ENCODE results near the gene MICAL3.

MICAL3 gene

GRCh38 chr22:17797721-17798559 lies 226.4 kb downstream of the MICAL3 start:
- peak in 6 of 56 donors; percentile 18 to 47 (median 28) for DNase-seq

- no peak for DNase-seq
Measured at GRCh38 chr22:17796695-17797094, 227.7 kb downstream of the MICAL3 start.

DNA sequence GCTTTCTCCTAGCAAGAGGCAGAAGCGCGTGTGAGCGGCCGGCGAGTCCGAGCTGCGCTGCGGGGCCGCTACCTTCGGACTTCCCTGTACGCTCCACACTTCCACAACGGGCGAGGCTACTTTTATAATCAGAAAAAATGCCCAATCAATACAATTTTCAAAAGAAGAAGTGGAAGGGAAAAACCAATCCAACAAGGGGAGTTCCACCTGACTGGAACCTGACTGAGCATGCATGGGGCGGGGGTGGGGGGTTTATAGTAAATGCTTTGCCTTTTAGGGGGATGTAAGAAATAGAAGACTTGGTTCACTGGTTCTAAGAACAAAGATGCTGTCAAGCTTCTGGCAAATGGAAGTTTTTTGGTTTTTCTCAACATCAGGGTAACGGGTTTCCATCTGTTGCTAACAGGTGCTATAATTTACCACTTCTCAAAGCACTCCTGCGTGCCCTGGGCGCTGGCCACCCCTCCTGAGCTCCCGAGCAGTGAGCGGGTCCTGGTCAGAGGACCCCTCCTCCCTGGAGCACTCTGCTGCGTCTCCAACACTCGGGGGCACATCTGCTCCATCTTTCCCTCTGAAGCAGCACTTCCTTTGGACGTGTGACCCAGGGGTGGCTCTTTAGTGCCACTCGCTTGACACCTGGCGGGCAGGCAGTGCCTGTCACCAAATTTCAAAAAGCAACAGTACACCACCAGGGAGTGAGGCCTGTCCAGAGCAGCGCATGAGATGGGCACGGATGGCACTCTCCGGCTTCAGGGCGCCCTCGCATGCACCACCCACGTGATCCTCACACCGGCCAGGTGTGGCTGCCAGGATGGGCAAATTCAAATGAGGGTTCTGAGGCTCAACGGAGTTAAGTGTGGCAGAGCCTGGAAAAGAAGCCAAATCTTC lies 228.5 kb downstream of the MICAL3 start:
- DNase-seq, result no peak

DNA sequence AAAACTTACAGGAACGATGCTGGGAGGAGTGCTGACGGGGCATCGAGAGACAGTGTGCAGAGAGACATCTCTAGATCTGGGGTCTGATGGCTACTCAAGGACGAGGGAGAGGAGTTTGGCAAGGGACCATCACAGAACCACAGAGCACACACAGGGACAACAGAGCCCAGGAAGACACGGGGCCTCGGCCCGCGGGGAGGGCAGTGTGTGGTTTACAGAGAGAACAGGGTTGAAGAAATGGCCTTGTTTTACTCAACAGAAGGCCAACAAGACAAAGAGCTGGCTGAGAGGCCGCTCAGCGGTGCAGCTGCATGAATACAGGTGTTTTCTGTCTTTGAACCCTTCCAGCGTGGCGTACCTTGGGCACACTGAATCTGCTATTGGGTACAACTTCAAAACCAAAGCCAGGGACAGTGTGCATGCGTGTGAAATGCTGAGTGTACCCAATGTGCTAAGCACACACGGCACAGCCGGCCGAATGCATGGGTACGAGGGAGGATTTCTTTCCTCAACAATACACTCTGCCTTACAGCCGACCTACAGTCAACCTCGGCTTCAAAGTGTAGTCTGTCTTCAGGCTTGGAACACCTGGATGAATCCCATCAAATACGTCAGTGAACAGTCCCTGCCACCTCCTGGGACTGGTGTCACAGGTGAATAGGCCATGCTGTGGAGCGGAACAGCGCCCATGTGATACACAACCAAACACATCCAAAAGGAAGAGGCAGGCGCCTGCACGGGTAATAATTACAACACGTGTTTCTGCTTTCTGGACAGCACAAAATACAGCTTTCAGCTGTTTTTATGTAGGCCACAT lies 229.4 kb downstream of the MICAL3 start:
- no peak for DNase-seq

DNA sequence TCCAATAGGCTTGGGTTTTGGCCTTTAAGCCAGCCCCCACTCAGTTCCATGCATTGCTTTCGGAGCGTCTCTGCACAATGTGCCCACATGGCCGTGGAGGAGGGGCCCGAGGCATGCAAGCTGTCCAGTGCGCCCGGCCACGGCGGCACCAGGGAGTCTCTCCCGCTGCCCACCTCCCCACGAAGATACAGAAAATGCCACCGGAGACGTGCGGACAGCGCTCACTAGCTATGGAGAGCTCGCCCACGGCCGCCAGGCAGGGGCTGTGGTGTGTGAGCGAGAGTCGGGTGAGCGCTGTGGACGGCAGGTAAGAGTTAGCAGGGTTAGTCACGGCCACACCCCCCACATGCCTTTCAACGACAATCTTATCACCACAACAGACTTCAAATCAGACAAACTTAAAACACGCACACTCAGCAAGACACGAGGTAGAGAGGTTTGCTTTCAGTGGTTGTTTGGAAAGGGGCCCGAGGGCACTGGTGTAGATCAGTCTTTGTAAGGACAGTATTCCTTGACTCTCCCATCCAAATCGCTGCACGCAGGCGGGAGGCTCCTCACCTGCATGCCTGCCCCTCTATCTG lies 231.4 kb downstream of the MICAL3 start:
- DNase-seq, result no peak

DNA sequence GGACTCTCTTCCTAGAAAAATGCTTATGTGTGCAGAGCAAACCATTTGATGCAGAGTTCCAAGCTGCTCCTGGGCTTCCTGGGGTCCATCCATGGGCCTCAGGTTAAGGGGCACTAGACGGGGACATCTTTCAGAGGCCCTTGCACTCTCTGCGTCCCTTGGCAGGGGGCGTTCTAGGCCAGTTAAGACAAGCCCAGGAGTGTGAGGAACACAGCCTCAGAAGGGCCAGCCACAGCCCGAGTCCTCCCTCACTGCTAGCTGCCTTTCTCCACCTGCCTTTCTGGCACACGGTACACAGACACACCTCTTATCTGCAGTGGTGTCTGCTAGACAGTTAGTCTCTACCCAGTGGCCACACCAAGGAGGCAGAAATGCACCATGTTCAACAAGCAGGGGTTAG lies 232.1 kb downstream of the MICAL3 start:
- no peak for DNase-seq

DNA sequence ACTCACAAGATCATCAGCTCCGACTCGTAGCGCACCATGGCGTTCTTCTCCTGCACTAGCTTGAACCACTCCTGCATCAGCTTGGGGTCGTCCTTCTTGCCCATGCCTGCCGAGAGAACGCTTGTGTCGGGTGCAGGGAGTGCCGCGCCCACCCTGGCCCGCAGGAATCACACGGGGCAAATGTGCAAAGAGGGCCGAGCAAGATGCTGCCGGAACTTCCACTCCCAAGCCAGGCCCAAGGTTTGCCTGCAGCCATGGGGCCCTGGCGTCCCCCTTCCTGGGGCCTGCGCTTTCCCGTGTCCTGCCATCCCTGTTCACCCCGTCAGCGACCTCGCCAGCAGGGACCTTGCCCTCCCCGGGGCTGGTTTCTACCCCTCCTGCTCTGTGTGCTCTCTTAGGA lies 233.2 kb downstream of the MICAL3 start:
- DNase-seq, result no peak

- peak in 6 of 56 donors; percentile 10 to 39 (median 22) for DNase-seq
Measured at GRCh38 chr22:17789379-17790200, 234.8 kb downstream of the MICAL3 start.

DNA sequence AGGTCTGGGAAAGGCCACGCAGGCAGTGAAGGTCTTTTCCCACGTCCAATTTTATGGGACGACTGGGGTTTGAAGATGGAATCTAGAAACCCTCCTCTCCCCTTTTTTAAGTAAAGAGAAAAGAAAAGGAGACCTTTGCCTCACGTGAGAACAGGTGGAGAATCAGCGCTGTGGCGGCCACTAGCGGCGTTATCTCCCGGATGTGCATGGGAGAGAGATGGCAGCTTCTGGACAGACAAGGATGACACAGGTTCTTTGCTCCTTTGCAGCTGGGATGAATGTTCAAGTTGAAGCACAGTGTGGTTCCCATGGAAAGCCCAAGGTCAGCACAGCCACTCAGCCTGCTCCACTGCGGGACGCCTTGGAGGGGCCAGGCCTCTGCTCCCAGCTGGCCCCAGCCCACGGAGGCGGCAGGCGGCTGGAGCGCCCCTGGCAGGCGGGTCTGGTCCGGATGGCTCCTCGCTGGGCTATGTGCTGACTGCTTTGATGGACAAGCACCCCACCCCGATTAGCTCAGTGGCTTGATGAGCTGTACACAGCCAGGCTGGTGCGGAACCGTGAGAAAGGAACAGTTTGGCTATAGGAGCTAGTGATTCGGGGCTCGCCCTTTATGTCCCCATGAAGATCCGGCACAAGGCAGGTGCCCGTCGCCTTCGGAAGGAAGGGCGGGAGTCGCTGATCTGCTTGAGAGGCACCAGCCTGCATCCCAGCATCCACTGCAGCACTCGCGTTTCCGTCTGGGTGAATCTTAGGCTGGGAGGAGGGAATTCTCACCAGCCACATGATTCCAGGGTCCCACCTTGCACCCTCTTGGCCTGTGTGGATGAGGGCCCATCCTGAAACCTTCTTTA lies 235.6 kb downstream of the MICAL3 start:
- DNase-seq, result peak in 1 of 56 donors; percentile 43

GRCh38 chr22:17787716-17788330 lies 236.5 kb downstream of the MICAL3 start:
- no peak for DNase-seq

DNA sequence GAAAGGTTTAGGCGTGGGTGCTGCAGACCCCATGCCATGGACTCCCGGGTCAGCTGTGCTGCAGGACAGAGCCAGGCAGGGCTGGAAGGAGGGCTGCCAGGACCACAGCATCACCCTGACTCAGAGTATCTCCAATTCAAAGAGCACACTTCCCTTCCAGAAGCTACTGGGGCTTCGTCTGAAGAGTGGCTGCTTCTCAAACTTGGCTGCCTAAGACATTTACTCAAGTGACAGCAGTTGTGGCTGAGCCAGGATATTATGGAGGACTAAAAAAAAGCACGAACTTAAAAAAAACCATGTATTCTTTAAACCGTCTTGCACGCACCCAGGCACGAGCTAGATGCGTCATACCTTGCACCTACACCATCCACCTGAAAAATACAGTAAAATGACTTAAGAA lies 237.1 kb downstream of the MICAL3 start:
- DNase-seq, result no peak

- DNase-seq, result peak in 21 of 56 donors; percentile 18 to 59 (median 38)
Measured at GRCh38 chr22:17786435-17787161, 237.8 kb downstream of the MICAL3 start.

GRCh38 chr22:17785185-17786184 lies 238.9 kb downstream of the MICAL3 start:
- DNase-seq, result peak in 9 of 56 donors; percentile 14 to 52 (median 27)

DNA sequence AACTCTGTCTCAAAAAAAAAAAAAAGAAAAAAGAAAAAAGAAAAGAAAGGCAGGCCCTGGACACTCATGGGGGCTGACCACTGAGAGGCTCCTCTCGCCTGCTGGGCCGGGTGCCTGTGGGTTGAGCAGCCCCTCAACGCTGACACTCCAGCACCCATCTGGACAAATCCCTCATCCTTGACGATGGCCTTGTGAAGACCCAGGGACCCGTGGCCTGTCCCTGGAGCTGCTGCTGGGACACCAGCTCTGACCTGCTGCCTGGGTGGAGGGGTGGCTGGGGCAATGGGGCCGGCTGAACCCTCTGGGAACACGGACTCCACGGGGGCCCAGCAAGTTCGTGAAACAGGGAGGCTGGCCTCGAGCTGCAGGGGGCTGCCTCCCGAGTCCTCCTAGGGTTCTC lies 239.6 kb downstream of the MICAL3 start:
- DNase-seq, result no peak

GRCh38 chr22:17783773-17784480 lies 240.4 kb downstream of the MICAL3 start:
- DNase-seq, result no peak

- peak in 1 of 56 donors; percentile 22 for DNase-seq
Measured at GRCh38 chr22:17783312-17783711, 241.0 kb downstream of the MICAL3 start.
